HG03066 (cell line): ENCODE measurements around the gene FOXQ1.

Experiments
- ATAC-seq: cut with Tn5 transposase; IDR thresholded peaks from one replicate; pipeline ENCODE4 v1.9.1; 2021; ENCODE audit warnings: low read depth; ENCODE audit not compliant: unreplicated experiment

The FOXQ1 gene

GRCh38 chr6:1311400-1312202 is at the start of gene FOXQ1:
Gene FOXQ1, plus strand, starts transcription at chr6:1312098. Its CDS starts 607 bp downstream, at chr6:1312705.
- no peak for ATAC-seq

- ATAC-seq: no peak
Observed at GRCh38 chr6:1262704-1263038, 49.2 kb upstream of the FOXQ1 start.

GRCh38 chr6:1263039-1263849 is 48.7 kb upstream of the FOXQ1 start:
- ATAC-seq: no peak

- ATAC-seq: no peak
Observed at GRCh38 chr6:1263850-1264377, 48.0 kb upstream of the FOXQ1 start.

GRCh38 chr6:1264619-1265445 is 47.1 kb upstream of the FOXQ1 start:
- no peak for ATAC-seq

- ATAC-seq: no peak
Observed at GRCh38 chr6:1266686-1267056, 45.2 kb upstream of the FOXQ1 start.

- ATAC-seq: no peak
Observed at GRCh38 chr6:1267057-1267732, 44.7 kb upstream of the FOXQ1 start.

GRCh38 chr6:1267790-1268762 is 43.8 kb upstream of the FOXQ1 start:
- ATAC-seq: no peak

GRCh38 chr6:1271071-1271763 is 40.7 kb upstream of the FOXQ1 start:
- no peak for ATAC-seq

- no peak for ATAC-seq
Observed at GRCh38 chr6:1278061-1278720, 33.7 kb upstream of the FOXQ1 start.

- no peak for ATAC-seq
Observed at GRCh38 chr6:1279065-1279464, 32.8 kb upstream of the FOXQ1 start.

- ATAC-seq: no peak
Observed at GRCh38 chr6:1280666-1281300, 31.1 kb upstream of the FOXQ1 start.

GRCh38 chr6:1281746-1282145 is 30.2 kb upstream of the FOXQ1 start:
- no peak for ATAC-seq

GRCh38 chr6:1283501-1283900 is 28.4 kb upstream of the FOXQ1 start:
- no peak for ATAC-seq

- no peak for ATAC-seq
Observed at GRCh38 chr6:1285556-1285955, 26.3 kb upstream of the FOXQ1 start.

GRCh38 chr6:1285956-1286355 is 25.9 kb upstream of the FOXQ1 start:
- no peak for ATAC-seq

- no peak for ATAC-seq
Observed at GRCh38 chr6:1287103-1287591, 24.8 kb upstream of the FOXQ1 start.
